Heart right ventricle (tissue), 16 donors: ENCODE results near the gene CA5B. TPM values are rescaled to one million over a fixed set of nuclear protein-coding genes. Genes with fewer than 3 reads are reported as not detected.
"Not testable (repeated sequence)": the region's sequence is repeated elsewhere in the genome, so short reads cannot be mapped to it uniquely, and the experiment has no call there.

ENCODE experiments used
- ATAC-seq, 8 donors: fragments of 200-7000 bp; cut with Tn5 transposase; one replicate each; pipeline ENCODE4 v1.9.1; 2020; ENCODE audit warnings: mild to moderate bottlenecking in 8 of 8, moderate library complexity in 8 of 8, moderate number of reproducible peaks in 1 of 8
- DNase-seq, 2 donors: peaks; one replicate each; pipeline ENCODE4 v3.0.0-alpha.2; 2020
- H3K27ac ChIP-seq, 10 donors: fragments of 200-600 bp; sonication (generic) in 2 of 10; one replicate each; pipeline versions ENCODE4 v1.5.0 to v1.8.0; 2020 to 2022; ENCODE audit warnings: mild to moderate bottlenecking in 3 of 10
- H3K27me3 ChIP-seq, 7 donors: fragments of 200-600 bp; one replicate each; pipeline ENCODE4 v1.8.0; 2021 to 2022; ENCODE audit warnings: mild to moderate bottlenecking in 2 of 7
- H3K36me3 ChIP-seq, 9 donors: fragments of 200-600 bp; sonication (generic) in 1 of 9; one replicate each; pipeline versions ENCODE4 v1.5.0 to v1.8.0; 2020 to 2022; ENCODE audit warnings: mild to moderate bottlenecking in 2 of 9
- H3K4me1 ChIP-seq, 9 donors: fragments of 200-600 bp; sonication (generic) in 1 of 9; one replicate each; pipeline versions ENCODE4 v1.5.0 to v1.8.0; 2020 to 2022; ENCODE audit warnings: mild to moderate bottlenecking in 4 of 9
- H3K4me3 ChIP-seq, 10 donors: fragments of 200-600 bp; sonication (generic) in 2 of 10; one replicate each; pipeline versions ENCODE4 v1.5.0 to v1.8.0; 2020 to 2022; ENCODE audit warnings: mild to moderate bottlenecking in 7 of 10, moderate library complexity in 2 of 10
- H3K9me3 ChIP-seq, 11 donors: fragments of 200-600 bp in 10 of 11; sonication (generic) in 2 of 11; one replicate each; pipeline versions ENCODE4 v1.5.0 to v1.8.0; 2013 to 2022; ENCODE audit warnings: mild to moderate bottlenecking in 2 of 11, control low read depth in 1 of 11, moderate library complexity in 1 of 11
- WGBS, 2 donors: extraction: QIAGEN DNeasy Blood & Tissue Kit; methylation state at CpG; one replicate each; pipeline ENCODE4 v1.1.7; 2013; ENCODE audit warnings: inconsistent platforms in 1 of 2; 5-methylcytosine and 5-hydroxymethylcytosine counted together
- intact Hi-C, 10 donors: fragments of 100-400 bp; cut with DNase I; formaldehyde crosslinking; loops; one replicate each; pipeline versions ENCODE4 v1.11.1 to v1.14.2; 2022
- polyA plus RNA-seq, 2 donors: library from polyadenylated mRNA; stranded (reverse); fragments of 200-250 nt; gene quantifications; one replicate each; pipeline ENCODE4 v1.2.3, GENCODE V29; 2013
- total RNA-seq, 10 donors: library from RNA; stranded (reverse); fragmentation: NEBNext Ultra II Directional in 3 of 10; extraction: Animal tissue kit (Norgen Biotek cat#: 25700) in 3 of 10; gene quantifications; one replicate each; pipeline versions ENCODE4 v1.2.1 to v1.2.4, GENCODE V29; 2021 to 2023
- TF ChIP-seq, protein P1 (sequence below), 9 donors: fragments of 200-600 bp; sonication (generic) in 2 of 9; IDR thresholded peaks; one replicate each; pipeline versions ENCODE4 v1.5.0 to v1.8.0; 2021 to 2022; ENCODE audit warnings: antibody characterized with exemption in 9 of 9, mild to moderate bottlenecking in 5 of 9, moderate library complexity in 1 of 9
- donor health status: Arrhythmogenic right ventricular cardiomyopathy.
- donor health status: ischemic (EF 13 %, LVEDD 7.1; RV severe dilation, severe dysfunction).
- donor health status: healthy with polysubstance abuse.
- donor health status: DM: no; HTN: yes; CAD: no.
- donor health status: DM: no; HTN: no; CAD: no.
- donor health status: ischemic (EF 25% LVEDD 6.9; RV normal size, moderate dysfunction).
- donor health status: ischemic (EF 25% LVEDD 5.7; RV mildly dilated, moderate dysfunction).
- donor health status: healthy.
- donor health status: DM: yes; HTN: yes; CAD: no.
- donor health status: Ischemic cardiomyopathy.
- donor health status: ischemic (EF 35%, LVEDD 5.7; RV mildly dilated, moderate dysfunction).
- donor health status: nonischemic (EF 11% LVEDD 7.7; RV severe dilation, severe dysfunction).
- donor health status: DM: yes; HTN: yes; CAD: no.
- donor health status: PGD.
- donor health status: ischemic (EF 29% LVEDD 5.4; RV normal size, mild dysfunction).
- donor health status: nonischemic (EF 23%, LVEDD 6.1; RV moderate dilation, normal function).

The CA5B gene
- total and polyA plus RNA-seq, 12 donors: 0.77 to 4.9 (median 3.2) TPM

DNA sequence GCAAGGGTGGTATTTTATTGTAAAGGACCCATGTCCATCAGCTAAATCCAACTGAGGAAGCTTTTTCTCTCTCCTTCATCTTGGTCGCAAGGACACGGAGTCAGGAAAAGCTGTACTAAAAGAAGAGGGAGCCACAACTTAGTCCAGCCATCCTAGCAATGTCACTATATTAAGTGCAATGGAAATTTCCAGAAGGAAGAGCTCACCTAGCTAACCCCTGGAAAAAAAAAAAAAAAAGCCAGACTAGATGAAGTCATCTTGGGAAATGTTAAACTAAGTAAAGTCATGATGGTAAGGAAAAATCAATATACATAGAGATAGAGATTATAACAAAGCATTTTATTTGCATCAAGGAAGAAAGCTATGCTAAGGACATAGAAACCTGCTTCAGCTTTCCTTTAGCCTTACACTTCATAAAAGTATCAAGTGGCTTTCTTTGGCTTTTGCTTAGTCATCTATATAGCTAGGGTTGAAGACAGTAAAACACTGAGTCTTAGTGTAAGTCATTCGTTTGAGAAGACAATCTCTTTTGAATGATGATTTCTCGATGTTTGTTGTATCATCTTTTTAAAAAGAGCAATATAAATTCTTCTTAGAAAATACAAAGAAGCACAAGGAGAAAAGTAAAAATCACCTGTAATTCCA, 18.6 kb upstream of the CA5B start:
- Histone ChIP-seq H3K36me3 (no peaks in the 10 kb centered on the region), H3K27me3 (no peaks in the 10 kb centered on the region), H3K9me3 (no peaks in the 10 kb centered on the region), H3K27ac (no peak overlapping the region), H3K4me1 (peaks cover 0 to 6% (median 0%) of the 10 kb centered on the region in 9 donors), H3K4me3 (no peak overlapping the region)
- WGBS, 2 donors: 91 to 100% methylated on average over 4 of the region's 4 CpGs
- ATAC-seq (no peak), DNase-seq (no peak)
- intact Hi-C loops: no loop called here
- TF ChIP-seq, protein P1, sequence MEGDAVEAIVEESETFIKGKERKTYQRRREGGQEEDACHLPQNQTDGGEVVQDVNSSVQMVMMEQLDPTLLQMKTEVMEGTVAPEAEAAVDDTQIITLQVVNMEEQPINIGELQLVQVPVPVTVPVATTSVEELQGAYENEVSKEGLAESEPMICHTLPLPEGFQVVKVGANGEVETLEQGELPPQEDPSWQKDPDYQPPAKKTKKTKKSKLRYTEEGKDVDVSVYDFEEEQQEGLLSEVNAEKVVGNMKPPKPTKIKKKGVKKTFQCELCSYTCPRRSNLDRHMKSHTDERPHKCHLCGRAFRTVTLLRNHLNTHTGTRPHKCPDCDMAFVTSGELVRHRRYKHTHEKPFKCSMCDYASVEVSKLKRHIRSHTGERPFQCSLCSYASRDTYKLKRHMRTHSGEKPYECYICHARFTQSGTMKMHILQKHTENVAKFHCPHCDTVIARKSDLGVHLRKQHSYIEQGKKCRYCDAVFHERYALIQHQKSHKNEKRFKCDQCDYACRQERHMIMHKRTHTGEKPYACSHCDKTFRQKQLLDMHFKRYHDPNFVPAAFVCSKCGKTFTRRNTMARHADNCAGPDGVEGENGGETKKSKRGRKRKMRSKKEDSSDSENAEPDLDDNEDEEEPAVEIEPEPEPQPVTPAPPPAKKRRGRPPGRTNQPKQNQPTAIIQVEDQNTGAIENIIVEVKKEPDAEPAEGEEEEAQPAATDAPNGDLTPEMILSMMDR (IDR thresholded peaks at IDR 0.05): no peak

DNA sequence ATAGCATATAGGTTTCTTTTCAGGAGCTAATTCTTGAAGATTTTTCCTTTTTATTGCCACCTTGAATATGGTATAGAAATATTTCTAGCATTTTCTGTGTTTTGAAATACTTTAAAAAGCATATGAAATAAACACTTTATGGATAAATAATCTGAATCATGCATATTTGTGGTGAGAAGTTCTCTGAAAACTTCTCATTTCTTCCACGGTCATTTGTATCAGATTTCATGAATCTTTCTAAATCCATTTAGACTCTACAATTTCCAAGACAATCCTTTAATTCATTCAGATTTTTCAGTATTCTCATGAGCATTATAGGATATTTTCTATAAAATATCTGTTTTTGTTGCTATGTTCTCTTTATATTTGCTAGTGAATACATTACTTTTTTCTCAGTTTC, 16.2 kb upstream of the CA5B start:
- intact Hi-C loops: no loop called here
- Histone ChIP-seq H3K36me3 (no peaks in the 10 kb centered on the region), H3K9me3 (no peaks in the 10 kb centered on the region), H3K4me1 (no peaks in the 10 kb centered on the region), H3K4me3 (no peak overlapping the region), H3K27ac (no peak overlapping the region), H3K27me3 (no peaks in the 10 kb centered on the region)
- DNase-seq (no peak), ATAC-seq (no peak)
- WGBS, 2 donors: 0 to 96% methylated on average over 1 of the region's 1 CpG
- TF ChIP-seq, protein P1 (IDR thresholded peaks at IDR 0.05): no peak

DNA sequence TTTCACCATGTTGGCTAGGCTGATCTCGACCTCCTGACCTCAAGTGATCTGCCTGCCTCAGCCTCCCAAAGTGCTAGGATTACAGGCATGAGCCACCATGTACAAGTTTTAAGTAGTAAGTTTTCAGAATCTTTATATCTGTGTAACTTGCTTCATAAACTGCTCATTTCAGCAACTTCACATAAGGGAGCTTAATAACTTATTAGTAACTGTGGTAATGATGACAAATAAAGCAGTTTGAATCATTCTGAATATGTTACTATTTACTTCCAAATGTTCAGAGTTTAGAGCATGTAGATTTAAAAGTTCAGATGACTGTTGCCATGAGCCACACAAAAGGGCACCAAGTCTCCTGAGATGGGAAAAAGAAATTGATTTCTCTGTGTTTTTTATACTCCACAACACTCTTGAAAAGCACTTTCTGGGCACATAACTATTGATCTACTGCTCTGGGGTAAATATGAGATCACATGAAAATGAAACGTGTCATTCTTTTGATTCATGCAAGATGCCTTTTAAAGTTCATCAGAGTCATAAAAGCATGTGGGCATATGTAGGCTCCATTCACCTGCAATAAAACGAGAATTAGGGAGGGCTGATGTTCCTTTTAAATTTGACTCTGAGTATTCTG, 14.1 kb upstream of the CA5B start:
- 88 to 90% methylated on average over 3 of the region's 3 CpGs for WGBS, 2 donors
- H3K27ac ChIP-seq: no peak overlapping the region
- intact Hi-C loops: no loop called here

DNA sequence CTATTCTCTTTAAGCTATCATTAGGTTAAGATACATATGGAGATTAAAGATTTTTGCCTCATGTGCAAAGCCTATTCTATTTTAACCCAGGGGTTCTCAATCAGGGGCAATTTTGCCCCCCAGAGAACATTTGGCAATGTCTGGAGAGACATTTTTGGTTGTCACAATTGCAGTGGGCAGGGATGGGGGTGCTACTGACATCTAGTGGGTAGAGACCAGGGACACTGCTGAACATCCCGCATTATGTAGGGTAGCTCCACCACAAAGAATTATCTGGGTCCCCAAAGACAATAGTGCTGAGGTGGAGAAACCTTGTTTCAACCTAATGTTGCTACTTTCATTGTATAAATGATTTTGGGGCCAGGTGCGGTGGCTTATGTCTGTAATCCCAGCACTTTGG, 13.2 kb upstream of the CA5B start:
- 98% methylated on average over 2 of the region's 2 CpGs for WGBS, 2 donors
- intact Hi-C loops: no loop called here
- H3K36me3 ChIP-seq: no peaks in the 10 kb centered on the region
- no peaks in the 10 kb centered on the region for H3K4me1 ChIP-seq
- no peak for DNase-seq
- TF ChIP-seq, protein P1 (IDR thresholded peaks at IDR 0.05): no peak
- H3K4me3 ChIP-seq: no peak overlapping the region
- no peak for ATAC-seq
- H3K27me3 ChIP-seq: no peaks in the 10 kb centered on the region
- no peak overlapping the region for H3K27ac ChIP-seq
- peaks cover 0 to 5% (median 0%) of the 10 kb centered on the region in 11 donors for H3K9me3 ChIP-seq

More for the DNA sequence above, 14.1 kb upstream of the CA5B start:
- no peak for ATAC-seq
- no peak overlapping the region for H3K4me3 ChIP-seq
- H3K4me1 ChIP-seq: no peaks in the 10 kb centered on the region
- no peaks in the 10 kb centered on the region for H3K36me3 ChIP-seq
- H3K9me3 ChIP-seq: peaks cover 0 to 5% (median 0%) of the 10 kb centered on the region in 11 donors
- no peaks in the 10 kb centered on the region for H3K27me3 ChIP-seq
- TF ChIP-seq, protein P1 (IDR thresholded peaks at IDR 0.05): no peak
- DNase-seq: no peak

DNA sequence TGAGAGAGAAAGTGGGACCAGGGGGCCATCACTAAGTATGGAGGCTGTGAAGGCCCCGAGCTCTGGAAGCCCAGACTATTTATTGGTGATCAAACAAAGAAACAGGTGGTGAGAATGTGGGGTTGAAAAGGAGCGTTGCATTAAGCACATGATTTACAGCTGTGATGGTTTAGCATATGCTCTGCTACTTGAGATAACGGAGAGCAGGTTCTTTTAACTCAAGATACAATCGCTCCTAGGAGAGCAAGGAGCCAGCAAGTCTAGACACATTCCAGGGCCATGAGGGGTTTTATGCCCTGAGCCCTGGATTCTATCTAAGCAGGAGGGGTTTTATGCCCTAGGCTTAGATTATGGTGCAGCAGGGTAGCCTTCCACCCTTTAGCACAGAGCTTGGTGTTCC, 6.7 kb upstream of the CA5B start:
- not testable (repeated sequence) for ATAC-seq, H3K36me3 ChIP-seq, H3K9me3 ChIP-seq, H3K4me1 ChIP-seq, H3K4me3 ChIP-seq, H3K27me3 ChIP-seq, DNase-seq, H3K27ac ChIP-seq
- intact Hi-C loops: loop anchor here in 1 of 10 donors (10.0 kb wide), 1 partner anchor 47 kb away; no protein-coding TSS in a partner anchor
- WGBS, 2 donors: 94 to 95% methylated on average over 4 of the region's 4 CpGs
